Thyroid gland (tissue), 4 donors: ENCODE data around the gene HES7. TPM values are rescaled to one million over a fixed set of nuclear protein-coding genes. Genes with fewer than 3 reads are reported as not detected.
A peak's percentile ranks its signal among the peaks of the same experiment; 100 is the strongest.

Source experiments
- DNase-seq, 2 donors: peaks; one replicate each; pipeline ENCODE4 v3.0.0-alpha.2; 2019
- H3K27ac ChIP-seq, 3 donors: fragments of 200-600 bp; sonication (generic); 1 replicate in 2 of 3; 2 replicates in 1 of 3; pipeline ENCODE4 v1.5.1; 2016 to 2019; ENCODE audit warnings: mild to moderate bottlenecking in 1 of 3, moderate library complexity in 1 of 3
- H3K27me3 ChIP-seq: fragments of 200-600 bp; sonication (generic); one replicate; pipeline ENCODE4 v1.5.1; 2019
- H3K36me3 ChIP-seq, 2 donors: fragments of 200-600 bp; sonication (generic); one replicate each; pipeline ENCODE4 v1.5.1; 2016 to 2019
- H3K4me1 ChIP-seq, 2 donors: fragments of 200-600 bp; sonication (generic); one replicate each; pipeline ENCODE4 v1.5.1; 2017 to 2019
- H3K4me3 ChIP-seq, 3 donors: fragments of 200-600 bp; sonication (generic); replicated peaks in 1 of 3; 1 replicate in 2 of 3; 2 replicates in 1 of 3; pipeline ENCODE4 v1.5.1; 2016; ENCODE audit warnings: mild to moderate bottlenecking in 1 of 3
- H3K9me3 ChIP-seq: fragments of 200-600 bp; sonication (generic); one replicate; pipeline ENCODE4 v1.5.1; 2017
- POLR2A ChIP-seq, 2 donors: fragments of 450-650 bp; IDR thresholded peaks; one replicate each; pipeline ENCODE4 v1.6.1; 2017; ENCODE audit warnings: antibody characterized with exemption in 2 of 2, mild to moderate bottlenecking in 2 of 2, moderate library complexity in 1 of 2
- WGBS, 2 donors: methylation state at CpG; one replicate each; pipeline ENCODE4 v1.1.5; 2017; 5-methylcytosine and 5-hydroxymethylcytosine counted together
- intact Hi-C: fragments of 100-400 bp; cut with DNase I; formaldehyde crosslinking; loops from one replicate; pipeline ENCODE4 v1.15.1; 2023
- total RNA-seq, 4 donors: library from RNA; depleted of rRNA; stranded (reverse); fragments of >200 nt; gene quantifications; one replicate each; pipeline ENCODE4 v1.2.3, GENCODE V29; 2016
- TF ChIP-seq, protein P1 (sequence below), 6 experiments: fragments of 200-600 bp in 3 of 6; fragments of 450-650 bp in 3 of 6; sonication (generic) in 3 of 6; IDR thresholded peaks; one replicate each; pipeline ENCODE4 v1.5.1; 2016 to 2019; ENCODE audit warnings: antibody characterized with exemption in 6 of 6, mild to moderate bottlenecking in 2 of 6, inconsistent platforms in 1 of 6, moderate library complexity in 1 of 6

The HES7 gene
- total RNA-seq, 4 donors from 2014 or later: 1.7 TPM; not detected in 3

DNA sequence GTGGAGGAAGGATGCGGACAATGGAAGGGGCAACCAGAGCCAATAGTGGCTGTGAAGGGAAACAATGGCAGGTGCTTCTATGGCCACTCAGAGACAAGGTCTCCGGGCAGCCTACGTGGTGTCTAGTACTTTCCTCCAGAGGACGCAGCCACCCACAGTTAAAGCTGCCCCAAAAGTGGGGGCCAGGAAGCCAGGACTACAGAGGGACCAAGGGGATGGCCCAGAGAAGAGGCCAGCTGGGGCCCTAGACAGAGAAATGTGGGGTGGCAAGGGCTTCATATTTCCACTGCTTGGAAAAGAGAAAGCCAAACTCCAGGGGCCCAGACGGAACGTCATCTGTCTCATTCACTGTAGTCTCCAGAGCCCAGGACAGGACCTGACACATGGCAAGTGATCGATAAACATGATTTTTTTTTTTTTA lies 29.1 kb upstream of the HES7 start:
- intact Hi-C loops: no loop called here
- H3K27ac ChIP-seq: peak overlapping the region; percentile 93 to 100 (median 98)
- peak overlapping the region in 1 of 3 donors; percentile 81 for H3K4me3 ChIP-seq
- peaks cover 37 to 44% of the 10 kb centered on the region in 2 donors for H3K4me1 ChIP-seq
- TF ChIP-seq POLR2A (IDR thresholded peaks at IDR 0.05): no peak
- TF ChIP-seq, protein P1, sequence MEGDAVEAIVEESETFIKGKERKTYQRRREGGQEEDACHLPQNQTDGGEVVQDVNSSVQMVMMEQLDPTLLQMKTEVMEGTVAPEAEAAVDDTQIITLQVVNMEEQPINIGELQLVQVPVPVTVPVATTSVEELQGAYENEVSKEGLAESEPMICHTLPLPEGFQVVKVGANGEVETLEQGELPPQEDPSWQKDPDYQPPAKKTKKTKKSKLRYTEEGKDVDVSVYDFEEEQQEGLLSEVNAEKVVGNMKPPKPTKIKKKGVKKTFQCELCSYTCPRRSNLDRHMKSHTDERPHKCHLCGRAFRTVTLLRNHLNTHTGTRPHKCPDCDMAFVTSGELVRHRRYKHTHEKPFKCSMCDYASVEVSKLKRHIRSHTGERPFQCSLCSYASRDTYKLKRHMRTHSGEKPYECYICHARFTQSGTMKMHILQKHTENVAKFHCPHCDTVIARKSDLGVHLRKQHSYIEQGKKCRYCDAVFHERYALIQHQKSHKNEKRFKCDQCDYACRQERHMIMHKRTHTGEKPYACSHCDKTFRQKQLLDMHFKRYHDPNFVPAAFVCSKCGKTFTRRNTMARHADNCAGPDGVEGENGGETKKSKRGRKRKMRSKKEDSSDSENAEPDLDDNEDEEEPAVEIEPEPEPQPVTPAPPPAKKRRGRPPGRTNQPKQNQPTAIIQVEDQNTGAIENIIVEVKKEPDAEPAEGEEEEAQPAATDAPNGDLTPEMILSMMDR (IDR thresholded peaks at IDR 0.05): no peak
- H3K36me3 ChIP-seq: peaks cover 28 to 32% of the 10 kb centered on the region in 2 donors
- H3K9me3 ChIP-seq: no peaks in the 10 kb centered on the region
- 77 to 81% methylated on average over 7 of the region's 7 CpGs for WGBS, 2 donors
- no peak for DNase-seq
- no peaks in the 10 kb centered on the region for H3K27me3 ChIP-seq

DNA sequence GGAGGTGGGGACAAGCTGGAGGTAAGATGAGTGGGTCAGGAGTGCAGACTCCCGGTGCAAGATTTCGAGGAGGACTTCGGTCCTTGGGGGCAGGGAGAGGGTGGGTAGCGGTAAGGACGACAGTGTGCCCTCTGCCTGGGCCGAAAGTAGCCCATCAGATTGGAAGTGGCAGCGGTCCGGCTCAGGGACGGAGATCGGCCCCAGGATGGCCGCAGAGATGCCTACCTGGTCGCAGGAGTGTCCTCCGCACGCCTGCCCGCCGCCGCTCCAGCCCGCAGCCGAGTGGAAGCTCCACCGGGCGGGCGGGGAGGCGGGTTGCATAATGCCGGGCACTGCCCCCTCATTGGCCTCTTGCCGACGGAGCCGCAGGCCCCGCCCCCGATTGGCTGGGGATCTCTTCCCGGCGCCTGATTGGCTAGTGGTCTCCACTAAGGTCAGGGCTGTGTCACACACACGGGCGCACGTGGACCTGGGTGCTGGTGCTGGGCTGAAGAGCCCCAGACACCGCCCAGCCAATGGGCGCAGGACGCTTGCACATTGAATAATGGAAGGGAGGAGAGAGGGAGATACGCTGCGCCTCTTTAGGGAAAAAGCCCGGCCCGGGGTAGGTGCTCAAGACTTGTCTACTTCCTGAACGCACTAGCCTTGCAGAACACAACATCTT lies 28.3 kb upstream of the HES7 start, which contains the start of gene PER1:
PER1 (minus strand) TSS at position 293 of the 664 bp plus-strand sequence. CDS start 1,698 bp downstream, outside the sequence.
- peaks cover 36 to 40% of the 10 kb centered on the region in 2 donors for H3K36me3 ChIP-seq
- TF ChIP-seq, protein P1 (IDR thresholded peaks at IDR 0.05): no peak
- TF ChIP-seq POLR2A (IDR thresholded peaks at IDR 0.05): peak; percentile 85 to 97
- peaks cover 36 to 37% of the 10 kb centered on the region in 2 donors for H3K4me1 ChIP-seq
- H3K27ac ChIP-seq: peak within 1 kb of the TSS; percentile 93 to 100 (median 98)
- intact Hi-C loops: no loop called here
- H3K4me3 ChIP-seq: peak within 1 kb of the TSS; percentile 61 to 81 (median 63)
- DNase-seq: peak; percentile 98
- H3K9me3 ChIP-seq: no peaks in the 10 kb centered on the region
- 5 to 10% methylated on average over 25 to 35 of the region's 42 CpGs for WGBS, 2 donors
- H3K27me3 ChIP-seq: no peaks in the 10 kb centered on the region

DNA sequence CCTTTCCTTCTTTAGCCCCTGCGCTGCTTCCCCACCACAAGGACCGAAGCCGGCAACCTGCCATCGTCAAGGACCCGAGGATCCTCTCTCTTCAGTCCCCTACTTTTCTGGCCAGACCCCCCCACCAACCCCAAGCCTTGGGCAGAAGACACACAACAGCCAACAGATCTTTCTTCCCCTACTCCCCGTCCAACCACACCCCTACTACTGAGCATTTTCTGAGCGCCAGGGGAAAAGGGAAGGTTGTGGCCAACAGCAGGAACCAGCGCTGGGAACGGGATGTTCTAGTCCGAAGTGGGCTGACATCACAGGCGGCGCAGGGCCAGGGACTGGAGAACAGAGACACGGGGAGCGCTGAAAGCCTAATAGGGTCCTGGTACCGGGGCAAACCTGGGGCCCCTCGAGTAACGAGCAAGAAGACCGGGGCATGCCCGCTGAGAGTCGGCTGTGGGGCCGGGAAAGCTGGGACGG lies 27.8 kb upstream of the HES7 start:
- TF ChIP-seq, protein P1 (IDR thresholded peaks at IDR 0.05): no peak
- peak in 1 of 2 donors; percentile 36 for TF ChIP-seq POLR2A (IDR thresholded peaks at IDR 0.05)
- intact Hi-C loops: no loop called here
- Histone ChIP-seq H3K27me3 (no peaks in the 10 kb centered on the region), H3K9me3 (no peaks in the 10 kb centered on the region), H3K4me1 (peaks cover 30 to 33% of the 10 kb centered on the region in 2 donors), H3K27ac (peak overlapping the region; percentile 93 to 100 (median 98)), H3K4me3 (peak overlapping the region; percentile 61 to 81 (median 63)), H3K36me3 (peaks cover 41 to 46% of the 10 kb centered on the region in 2 donors)
- WGBS, 2 donors: 2 to 5% methylated on average over 22 of the region's 22 CpGs
- DNase-seq: peak; percentile 95

DNA sequence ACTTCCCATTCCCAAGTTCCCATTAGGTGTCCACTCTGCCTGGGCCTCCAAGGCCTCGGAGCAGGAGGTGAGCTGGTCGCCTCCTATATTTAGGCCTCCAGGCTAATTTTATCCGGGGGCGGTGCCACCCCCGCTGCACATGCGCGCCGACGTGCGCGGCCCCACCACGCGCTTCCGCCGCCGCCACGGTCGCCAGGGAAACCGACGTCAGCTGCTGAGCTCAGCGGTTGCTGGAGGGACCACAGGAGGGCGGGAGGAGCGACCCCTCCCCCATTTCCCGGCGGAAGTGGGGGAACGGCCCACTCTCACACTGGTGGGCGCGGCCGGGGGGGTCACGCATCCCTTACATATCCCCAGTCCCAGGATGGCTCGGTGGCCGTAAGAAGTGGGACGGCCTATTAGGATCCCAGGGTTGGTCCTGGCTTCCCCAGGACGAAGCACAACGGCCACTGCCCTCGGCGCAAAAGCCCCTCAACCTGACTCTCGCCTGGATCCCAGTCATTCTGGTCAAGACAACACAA lies 27.3 kb upstream of the HES7 start:
- intact Hi-C loops: no loop called here
- peaks cover 46 to 51% of the 10 kb centered on the region in 2 donors for H3K36me3 ChIP-seq

More for the DNA sequence above, 27.3 kb upstream of the HES7 start:
- Histone ChIP-seq H3K4me3 (peak overlapping the region; percentile 61 to 81 (median 63)), H3K27me3 (no peaks in the 10 kb centered on the region), H3K27ac (peak overlapping the region; percentile 93 to 100 (median 98)), H3K9me3 (no peaks in the 10 kb centered on the region), H3K4me1 (peaks cover 30 to 33% of the 10 kb centered on the region in 2 donors)
- TF ChIP-seq, protein P1 (IDR thresholded peaks at IDR 0.05): peak in 1 of 6 experiments; percentile 2
- TF ChIP-seq POLR2A (IDR thresholded peaks at IDR 0.05): no peak
- 10 to 34% methylated on average over 13 to 21 of the region's 38 CpGs for WGBS, 2 donors
- DNase-seq: peak; percentile 73 to 79
